H1 (cell line): Measurements from ENCODE around the gene PLEKHG2. TPM values are rescaled to one million over a fixed set of nuclear protein-coding genes. Genes with fewer than 3 reads are reported as not detected.

Experiments
- ATF3 ChIP-seq: IDR thresholded peaks from 2 replicates; pipeline ENCODE4 v1.6.1; 2011; ENCODE audit warnings: low read depth, mild to moderate bottlenecking, low read length; ENCODE audit not compliant: insufficient read depth
- JUN ChIP-seq: IDR thresholded peaks from 2 replicates; pipeline ENCODE4 v1.6.1; 2011; ENCODE audit warnings: low read depth, mild to moderate bottlenecking, improper control_type of control experiment, low read length
- JUND ChIP-seq: IDR thresholded peaks from 2 replicates; pipeline ENCODE4 v1.6.1; 2011; ENCODE audit warnings: mild to moderate bottlenecking, improper control_type of control experiment, low read length
- KDM5A ChIP-seq: fragments of 200-600 bp; IDR thresholded peaks from 2 replicates; pipeline ENCODE4 v1.7.1; 2012; ENCODE audit warnings: mild to moderate bottlenecking, low read length, inconsistent platforms, mixed read lengths
- MAFK ChIP-seq: IDR thresholded peaks from 2 replicates; pipeline ENCODE4 v1.6.1; 2012; ENCODE audit warnings: low read depth, mild to moderate bottlenecking, improper control_type of control experiment, low read length
- NRF1 ChIP-seq: IDR thresholded peaks from 2 replicates; pipeline ENCODE4 v1.6.1; 2011; ENCODE audit warnings: mild to moderate bottlenecking, low read depth, low read length, improper control_type of control experiment
- PHF8 ChIP-seq: fragments of 200-600 bp; sonication (generic); conservative IDR thresholded peaks from 2 replicates; pipeline ENCODE4 v1.7.1; 2012; ENCODE audit warnings: low read depth, mild to moderate bottlenecking, inconsistent platforms, low read length, moderate library complexity
- POU5F1 ChIP-seq: IDR thresholded peaks from 2 replicates; pipeline ENCODE4 v1.6.1; 2011; ENCODE audit warnings: low read depth, mild to moderate bottlenecking, low read length, moderate library complexity
- RAD21 ChIP-seq, 2 experiments: IDR thresholded peaks in 1 of 2; conservative IDR thresholded peaks in 1 of 2; 2 replicates each; pipeline ENCODE4 v1.6.1; 2011; ENCODE audit warnings: low read depth in 2 of 2, low read length in 2 of 2, improper control_type of control experiment in 1 of 2, inconsistent platforms in 1 of 2, mild to moderate bottlenecking in 1 of 2, moderate library complexity in 1 of 2
- RBBP5 ChIP-seq: IDR thresholded peaks from 2 replicates; pipeline ENCODE4 v1.7.1; 2012; ENCODE audit warnings: low read depth, mild to moderate bottlenecking, inconsistent platforms, low read length, moderate library complexity, borderline replicate concordance
- RXRA ChIP-seq: IDR thresholded peaks from 2 replicates; pipeline ENCODE4 v1.6.1; 2011; ENCODE audit warnings: low read depth, mild to moderate bottlenecking, low read length, moderate library complexity; ENCODE audit not compliant: insufficient read depth
- SAP30 ChIP-seq: fragments of 300-600 bp; sonication (generic); IDR thresholded peaks from 2 replicates; pipeline ENCODE4 v1.7.1; 2012; ENCODE audit warnings: low read length, moderate library complexity, mild to moderate bottlenecking, inconsistent platforms; ENCODE audit not compliant: insufficient read depth, insufficient replicate concordance
- SIRT6 ChIP-seq: IDR thresholded peaks from one replicate; pipeline ENCODE4 v1.7.1; 2012; ENCODE audit warnings: low read length, inconsistent platforms
- SIX5 ChIP-seq: IDR thresholded peaks from 2 replicates; pipeline ENCODE4 v1.6.1; 2011; ENCODE audit warnings: mild to moderate bottlenecking, low read depth, low read length
- SP1 ChIP-seq: IDR thresholded peaks from 2 replicates; pipeline ENCODE4 v1.6.1; 2011; ENCODE audit warnings: low read depth, low read length
- SP2 ChIP-seq: IDR thresholded peaks from 2 replicates; pipeline ENCODE4 v1.6.1; 2012; ENCODE audit warnings: mild to moderate bottlenecking, low read length, inconsistent platforms
- SUZ12 ChIP-seq: fragments of 200-600 bp; sonication (generic); IDR thresholded peaks from 2 replicates; pipeline ENCODE4 v1.6.1; 2012; ENCODE audit warnings: mild to moderate bottlenecking, inconsistent platforms, low read length, moderate library complexity, mixed read lengths
- TAF1 ChIP-seq: IDR thresholded peaks from 2 replicates; pipeline ENCODE4 v1.6.1; 2011; ENCODE audit warnings: mild to moderate bottlenecking, low read depth, low read length
- YY1 ChIP-seq: IDR thresholded peaks from 2 replicates; pipeline ENCODE4 v1.6.1; 2011; ENCODE audit warnings: low read depth, mild to moderate bottlenecking, low read length
- polyA plus RNA-seq, 7 experiments: library from polyadenylated mRNA; depleted of rRNA in 3 of 7; stranded (reverse) in 5 of 7; unstranded in 2 of 7; fragments of >200 nt in 5 of 7; fragments of 200-250 nt in 2 of 7; gene quantifications; 1 replicate in 5 of 7; 2 replicates in 1 of 7; 4 replicates in 1 of 7; pipeline versions ENCODE4 v1.2.1 to v1.2.3, GENCODE V29; 2011 to 2013; ENCODE audit warnings: missing spikeins in 2 of 7, mixed read lengths in 2 of 7
- total RNA-seq: library from RNA; stranded (reverse); fragmentation: NEBNext Ultra II Directional; extraction: Animal tissue kit (Norgen Biotek cat#: 25700); gene quantifications from 2 replicates; pipeline ENCODE4 v1.2.1, GENCODE V29; 2021
- TF ChIP-seq, protein P1 (sequence below): IDR thresholded peaks from 2 replicates; pipeline ENCODE4 v1.6.1; 2012; ENCODE audit warnings: low read length, inconsistent platforms
- TF ChIP-seq, protein P2 (sequence below): IDR thresholded peaks from 2 replicates; pipeline ENCODE4 v1.6.1; 2011; ENCODE audit warnings: low read length, improper control_type of control experiment

Gene PLEKHG2
- total and polyA plus RNA-seq, 2 of the 8 experiments (the other 6 are each of a cell fraction or from before 2014, with no cell fraction given), result 16.9 to 65.7 TPM

GRCh38 chr19:39445196-39446111 lies 33.0 kb downstream of the PLEKHG2 start, which contains the start of gene SUPT5H (continued):
- TF ChIP-seq RAD21 (IDR thresholded peaks at IDR 0.05 in 1 of 2, conservative IDR thresholded peaks at IDR 0.05 in 1 of 2; ENCODE audit: low read depth in 2 of 2, low read length in 2 of 2) (no peak), SP1 (no peak), POU5F1 (no peak), YY1 (peak; percentile 99), MAFK (no peak), RBBP5 (no peak; the same call in 1 of the 2 replicates), RXRA (no peak), ATF3 (no peak), SIRT6 (no peak), SAP30 (peak; percentile 78), JUND (no peak), JUN (no peak), PHF8 (peak; percentile 72), SIX5 (no peak), KDM5A (no peak), TAF1 (peak; percentile 95), SUZ12 (no peak), SP2 (no peak), NRF1 (no peak)
- TF ChIP-seq, protein P1, sequence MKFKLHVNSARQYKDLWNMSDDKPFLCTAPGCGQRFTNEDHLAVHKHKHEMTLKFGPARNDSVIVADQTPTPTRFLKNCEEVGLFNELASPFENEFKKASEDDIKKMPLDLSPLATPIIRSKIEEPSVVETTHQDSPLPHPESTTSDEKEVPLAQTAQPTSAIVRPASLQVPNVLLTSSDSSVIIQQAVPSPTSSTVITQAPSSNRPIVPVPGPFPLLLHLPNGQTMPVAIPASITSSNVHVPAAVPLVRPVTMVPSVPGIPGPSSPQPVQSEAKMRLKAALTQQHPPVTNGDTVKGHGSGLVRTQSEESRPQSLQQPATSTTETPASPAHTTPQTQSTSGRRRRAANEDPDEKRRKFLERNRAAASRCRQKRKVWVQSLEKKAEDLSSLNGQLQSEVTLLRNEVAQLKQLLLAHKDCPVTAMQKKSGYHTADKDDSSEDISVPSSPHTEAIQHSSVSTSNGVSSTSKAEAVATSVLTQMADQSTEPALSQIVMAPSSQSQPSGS, result no peak; the same call in 1 of the 2 replicates
- TF ChIP-seq, protein P2, sequence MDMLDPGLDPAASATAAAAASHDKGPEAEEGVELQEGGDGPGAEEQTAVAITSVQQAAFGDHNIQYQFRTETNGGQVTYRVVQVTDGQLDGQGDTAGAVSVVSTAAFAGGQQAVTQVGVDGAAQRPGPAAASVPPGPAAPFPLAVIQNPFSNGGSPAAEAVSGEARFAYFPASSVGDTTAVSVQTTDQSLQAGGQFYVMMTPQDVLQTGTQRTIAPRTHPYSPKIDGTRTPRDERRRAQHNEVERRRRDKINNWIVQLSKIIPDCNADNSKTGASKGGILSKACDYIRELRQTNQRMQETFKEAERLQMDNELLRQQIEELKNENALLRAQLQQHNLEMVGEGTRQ, result no peak
